ENCODE measurements around the gene AOAH.
A peak's percentile ranks its signal among the peaks of the same experiment; 100 is the strongest.

Gene AOAH

GRCh38 chr7:36614959-36615358 is 109.3 kb downstream of the AOAH start:
- Mint-ChIP-seq H3K4me3 (no peak overlapping the region), H3K9me3 (no peaks in the 10 kb centered on the region), H3K27ac (no peak overlapping the region), H3K4me1 (ENCODE audit: low read depth) (peaks cover 7% of the 10 kb centered on the region), H3K27me3 (ENCODE audit: low read depth) (no peaks in the 10 kb centered on the region), H3K36me3 (ENCODE audit: low read depth) (peaks cover 61% of the 10 kb centered on the region)
- DNase-seq (ENCODE audit: low spot score) = no peak

GRCh38 chr7:36613031-36613614 is 111.2 kb downstream of the AOAH start:
- Mint-ChIP-seq H3K36me3 (ENCODE audit: low read depth) (peaks cover 52% of the 10 kb centered on the region), H3K4me1 (ENCODE audit: low read depth) (peaks cover 7% of the 10 kb centered on the region), H3K27ac (peak overlapping the region; percentile 10), H3K27me3 (ENCODE audit: low read depth) (no peaks in the 10 kb centered on the region), H3K4me3 (no peak overlapping the region), H3K9me3 (no peaks in the 10 kb centered on the region)
- no peak for DNase-seq (ENCODE audit: low spot score)

GRCh38 chr7:36611703-36612102 is 112.6 kb downstream of the AOAH start:
- Mint-ChIP-seq H3K27me3 (ENCODE audit: low read depth) (no peaks in the 10 kb centered on the region), H3K4me1 (ENCODE audit: low read depth) (peaks cover 10% of the 10 kb centered on the region), H3K27ac (no peak overlapping the region), H3K36me3 (ENCODE audit: low read depth) (peaks cover 48% of the 10 kb centered on the region), H3K9me3 (no peaks in the 10 kb centered on the region), H3K4me3 (no peak overlapping the region)
- no peak for DNase-seq (ENCODE audit: low spot score)

GRCh38 chr7:36607721-36608095 is 116.6 kb downstream of the AOAH start:
- Mint-ChIP-seq H3K36me3 (ENCODE audit: low read depth) (peaks cover 29% of the 10 kb centered on the region), H3K27me3 (ENCODE audit: low read depth) (no peaks in the 10 kb centered on the region), H3K4me1 (ENCODE audit: low read depth) (peaks cover 19% of the 10 kb centered on the region), H3K27ac (no peak overlapping the region), H3K4me3 (no peak overlapping the region), H3K9me3 (no peaks in the 10 kb centered on the region)
- DNase-seq (ENCODE audit: low spot score) = no peak

GRCh38 chr7:36606976-36607720 is 117.1 kb downstream of the AOAH start:
- peak overlapping the region; percentile 45 for H3K27ac Mint-ChIP-seq
- H3K27me3 Mint-ChIP-seq (ENCODE audit: low read depth) = no peaks in the 10 kb centered on the region
- no peak for DNase-seq (ENCODE audit: low spot score)

GRCh38 chr7:36606153-36606975 is 117.9 kb downstream of the AOAH start:
- Mint-ChIP-seq H3K4me3 (no peak overlapping the region), H3K27me3 (ENCODE audit: low read depth) (no peaks in the 10 kb centered on the region), H3K27ac (peak overlapping the region; percentile 45), H3K36me3 (ENCODE audit: low read depth) (peaks cover 26% of the 10 kb centered on the region), H3K4me1 (ENCODE audit: low read depth) (peaks cover 30% of the 10 kb centered on the region), H3K9me3 (no peaks in the 10 kb centered on the region)
- no peak for DNase-seq (ENCODE audit: low spot score)

More at GRCh38 chr7:36606976-36607720, 117.1 kb downstream of the AOAH start:
- Mint-ChIP-seq H3K4me1 (ENCODE audit: low read depth) (peaks cover 23% of the 10 kb centered on the region), H3K36me3 (ENCODE audit: low read depth) (peaks cover 31% of the 10 kb centered on the region), H3K4me3 (no peak overlapping the region), H3K9me3 (no peaks in the 10 kb centered on the region)

GRCh38 chr7:36605261-36606051 is 118.8 kb downstream of the AOAH start:
- no peak overlapping the region for H3K27ac Mint-ChIP-seq
- no peak for DNase-seq (ENCODE audit: low spot score)
- H3K4me1 Mint-ChIP-seq (ENCODE audit: low read depth) = peaks cover 37% of the 10 kb centered on the region
- H3K9me3 Mint-ChIP-seq = no peaks in the 10 kb centered on the region
- H3K36me3 Mint-ChIP-seq (ENCODE audit: low read depth) = peaks cover 19% of the 10 kb centered on the region
- H3K27me3 Mint-ChIP-seq (ENCODE audit: low read depth) = no peaks in the 10 kb centered on the region
- H3K4me3 Mint-ChIP-seq = no peak overlapping the region

GRCh38 chr7:36604806-36605205 is 119.5 kb downstream of the AOAH start:
- no peaks in the 10 kb centered on the region for H3K27me3 Mint-ChIP-seq (ENCODE audit: low read depth)
- H3K27ac Mint-ChIP-seq = no peak overlapping the region
- H3K4me3 Mint-ChIP-seq = no peak overlapping the region
- peaks cover 23% of the 10 kb centered on the region for H3K36me3 Mint-ChIP-seq (ENCODE audit: low read depth)
- H3K4me1 Mint-ChIP-seq (ENCODE audit: low read depth) = peaks cover 38% of the 10 kb centered on the region
- no peaks in the 10 kb centered on the region for H3K9me3 Mint-ChIP-seq
- no peak for DNase-seq (ENCODE audit: low spot score)

- Mint-ChIP-seq H3K9me3 (no peaks in the 10 kb centered on the region), H3K27ac (peak overlapping the region; percentile 64), H3K4me3 (no peak overlapping the region), H3K27me3 (ENCODE audit: low read depth) (no peaks in the 10 kb centered on the region), H3K36me3 (ENCODE audit: low read depth) (peaks cover 23% of the 10 kb centered on the region), H3K4me1 (ENCODE audit: low read depth) (peaks cover 40% of the 10 kb centered on the region)
- DNase-seq (ENCODE audit: low spot score) = peak; percentile 20
Measured at GRCh38 chr7:36602934-36603887, 121.1 kb downstream of the AOAH start.

GRCh38 chr7:36602511-36602910 is 121.8 kb downstream of the AOAH start:
- Mint-ChIP-seq H3K27ac (no peak overlapping the region), H3K36me3 (ENCODE audit: low read depth) (peaks cover 29% of the 10 kb centered on the region), H3K4me3 (no peak overlapping the region)

GRCh38 chr7:36601601-36602000 is 122.7 kb downstream of the AOAH start:
- no peak overlapping the region for H3K4me3 Mint-ChIP-seq
- peaks cover 37% of the 10 kb centered on the region for H3K4me1 Mint-ChIP-seq (ENCODE audit: low read depth)
- no peaks in the 10 kb centered on the region for H3K27me3 Mint-ChIP-seq (ENCODE audit: low read depth)
- DNase-seq (ENCODE audit: low spot score) = no peak
- H3K27ac Mint-ChIP-seq = no peak overlapping the region
- H3K9me3 Mint-ChIP-seq = no peaks in the 10 kb centered on the region
- H3K36me3 Mint-ChIP-seq (ENCODE audit: low read depth) = peaks cover 32% of the 10 kb centered on the region

More at GRCh38 chr7:36602511-36602910, 121.8 kb downstream of the AOAH start:
- Mint-ChIP-seq H3K9me3 (no peaks in the 10 kb centered on the region), H3K4me1 (ENCODE audit: low read depth) (peaks cover 41% of the 10 kb centered on the region), H3K27me3 (ENCODE audit: low read depth) (no peaks in the 10 kb centered on the region)
- no peak for DNase-seq (ENCODE audit: low spot score)

GRCh38 chr7:36600869-36601530 is 123.3 kb downstream of the AOAH start:
- peaks cover 37% of the 10 kb centered on the region for H3K4me1 Mint-ChIP-seq (ENCODE audit: low read depth)
- H3K36me3 Mint-ChIP-seq (ENCODE audit: low read depth) = peaks cover 32% of the 10 kb centered on the region
- H3K9me3 Mint-ChIP-seq = no peaks in the 10 kb centered on the region
- H3K4me3 Mint-ChIP-seq = no peak overlapping the region
- DNase-seq (ENCODE audit: low spot score) = peak; percentile 32
- H3K27ac Mint-ChIP-seq = no peak overlapping the region
- no peaks in the 10 kb centered on the region for H3K27me3 Mint-ChIP-seq (ENCODE audit: low read depth)

Measured in T-helper 2 cell treated with Interferon-gamma antibody and Interleukin-4, amounts not matched to agents 5 μg/mL and 100 μg/mL, for 36 hours (primary cell).